ENCODE measurements around the gene MKNK2.

The MKNK2 gene

DNA sequence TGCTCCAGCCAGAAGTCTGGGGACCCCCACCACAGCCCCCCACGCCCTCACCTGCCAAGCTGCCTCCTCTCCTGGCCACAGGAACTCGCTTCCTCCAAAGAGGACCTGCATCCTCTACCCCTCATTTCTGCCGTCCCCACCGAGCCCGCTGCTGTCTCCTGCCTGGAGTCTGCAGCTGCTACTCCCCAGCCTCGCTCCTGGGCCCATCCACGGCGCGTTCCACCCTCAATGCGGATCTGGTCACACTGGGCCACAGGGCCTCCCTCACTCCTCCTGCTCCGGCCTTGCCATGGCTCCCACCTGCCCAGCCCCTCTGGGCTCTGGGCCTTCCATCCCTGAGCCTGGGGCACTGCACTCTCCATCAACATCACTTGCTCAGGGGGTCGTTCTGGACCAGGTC lies 39.9 kb downstream of the MKNK2 start:
- TF ChIP-seq USF1 (IDR thresholded peaks at IDR 0.05) (no peak), YY1 (IDR thresholded peaks at IDR 0.05; ENCODE audit: low read depth) (no peak), CEBPB (IDR thresholded peaks at IDR 0.05) (no peak), TEAD4 (IDR thresholded peaks at IDR 0.05) (no peak), ZBTB7A (IDR thresholded peaks at IDR 0.05; ENCODE audit: low read depth) (no peak), FOXM1 (IDR thresholded peaks at IDR 0.05; ENCODE audit: borderline replicate concordance, low read depth) (no peak), EGR1 (IDR thresholded peaks at IDR 0.05) (no peak), RAD21 (IDR thresholded peaks at IDR 0.05; ENCODE audit: low read depth) (no peak), EP300 (IDR thresholded peaks at IDR 0.05; ENCODE audit: borderline replicate concordance) (no peak), TCF12 (IDR thresholded peaks at IDR 0.05; ENCODE audit: low read depth) (no peak), CREB1 (IDR thresholded peaks at IDR 0.05; ENCODE audit: low read depth) (no peak), NFIC (IDR thresholded peaks at IDR 0.05) (no peak), TAF1 (IDR thresholded peaks at IDR 0.05; ENCODE audit: low read depth) (no peak)
- TF ChIP-seq, protein P1, sequence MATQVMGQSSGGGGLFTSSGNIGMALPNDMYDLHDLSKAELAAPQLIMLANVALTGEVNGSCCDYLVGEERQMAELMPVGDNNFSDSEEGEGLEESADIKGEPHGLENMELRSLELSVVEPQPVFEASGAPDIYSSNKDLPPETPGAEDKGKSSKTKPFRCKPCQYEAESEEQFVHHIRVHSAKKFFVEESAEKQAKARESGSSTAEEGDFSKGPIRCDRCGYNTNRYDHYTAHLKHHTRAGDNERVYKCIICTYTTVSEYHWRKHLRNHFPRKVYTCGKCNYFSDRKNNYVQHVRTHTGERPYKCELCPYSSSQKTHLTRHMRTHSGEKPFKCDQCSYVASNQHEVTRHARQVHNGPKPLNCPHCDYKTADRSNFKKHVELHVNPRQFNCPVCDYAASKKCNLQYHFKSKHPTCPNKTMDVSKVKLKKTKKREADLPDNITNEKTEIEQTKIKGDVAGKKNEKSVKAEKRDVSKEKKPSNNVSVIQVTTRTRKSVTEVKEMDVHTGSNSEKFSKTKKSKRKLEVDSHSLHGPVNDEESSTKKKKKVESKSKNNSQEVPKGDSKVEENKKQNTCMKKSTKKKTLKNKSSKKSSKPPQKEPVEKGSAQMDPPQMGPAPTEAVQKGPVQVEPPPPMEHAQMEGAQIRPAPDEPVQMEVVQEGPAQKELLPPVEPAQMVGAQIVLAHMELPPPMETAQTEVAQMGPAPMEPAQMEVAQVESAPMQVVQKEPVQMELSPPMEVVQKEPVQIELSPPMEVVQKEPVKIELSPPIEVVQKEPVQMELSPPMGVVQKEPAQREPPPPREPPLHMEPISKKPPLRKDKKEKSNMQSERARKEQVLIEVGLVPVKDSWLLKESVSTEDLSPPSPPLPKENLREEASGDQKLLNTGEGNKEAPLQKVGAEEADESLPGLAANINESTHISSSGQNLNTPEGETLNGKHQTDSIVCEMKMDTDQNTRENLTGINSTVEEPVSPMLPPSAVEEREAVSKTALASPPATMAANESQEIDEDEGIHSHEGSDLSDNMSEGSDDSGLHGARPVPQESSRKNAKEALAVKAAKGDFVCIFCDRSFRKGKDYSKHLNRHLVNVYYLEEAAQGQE (IDR thresholded peaks at IDR 0.05; ENCODE audit: low read depth): no peak
- TF ChIP-seq, protein P2, sequence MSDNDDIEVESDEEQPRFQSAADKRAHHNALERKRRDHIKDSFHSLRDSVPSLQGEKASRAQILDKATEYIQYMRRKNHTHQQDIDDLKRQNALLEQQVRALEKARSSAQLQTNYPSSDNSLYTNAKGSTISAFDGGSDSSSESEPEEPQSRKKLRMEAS (IDR thresholded peaks at IDR 0.05): no peak

DNA sequence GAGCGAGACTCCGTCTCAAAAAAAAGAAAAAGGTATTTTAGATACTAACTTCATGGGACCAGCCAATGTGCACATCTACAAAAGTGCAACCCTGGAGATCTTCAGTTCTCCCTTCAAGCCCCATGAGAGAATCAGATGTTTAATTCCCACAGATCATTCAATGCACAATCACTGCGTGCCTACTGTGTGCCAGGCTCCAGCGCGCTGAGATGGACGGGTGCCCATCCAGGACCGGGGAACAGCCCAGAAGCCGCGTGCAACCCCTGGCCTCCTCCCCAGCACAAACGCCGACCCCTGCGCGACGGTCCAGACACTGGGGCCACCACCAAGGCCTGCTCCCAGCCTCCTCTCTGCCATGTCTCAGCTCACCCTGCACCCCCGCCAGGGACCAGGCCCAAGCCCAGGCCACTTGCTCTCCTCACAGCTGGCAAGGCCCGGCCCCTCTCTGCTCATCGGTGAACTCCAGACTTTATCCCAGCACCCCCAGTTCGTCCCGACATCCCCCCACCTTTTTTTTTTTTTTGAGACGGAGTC lies 40.8 kb downstream of the MKNK2 start:
- no peak for TF ChIP-seq TCF12 (IDR thresholded peaks at IDR 0.05; ENCODE audit: low read depth)
- no peak for TF ChIP-seq FOXM1 (IDR thresholded peaks at IDR 0.05; ENCODE audit: borderline replicate concordance, low read depth)
- no peak for TF ChIP-seq YY1 (IDR thresholded peaks at IDR 0.05; ENCODE audit: low read depth)
- TF ChIP-seq TEAD4 (IDR thresholded peaks at IDR 0.05): no peak
- no peak for TF ChIP-seq RAD21 (IDR thresholded peaks at IDR 0.05; ENCODE audit: low read depth)
- no peak for TF ChIP-seq NFIC (IDR thresholded peaks at IDR 0.05)
- TF ChIP-seq, protein P2 (IDR thresholded peaks at IDR 0.05): no peak
- TF ChIP-seq USF1 (IDR thresholded peaks at IDR 0.05): no peak
- TF ChIP-seq TAF1 (IDR thresholded peaks at IDR 0.05; ENCODE audit: low read depth): no peak

- TF ChIP-seq YY1 (IDR thresholded peaks at IDR 0.05; ENCODE audit: low read depth): no peak
- TF ChIP-seq EGR1 (IDR thresholded peaks at IDR 0.05): no peak
Measured at GRCh38 chr19:2003874-2004273, 47.2 kb downstream of the MKNK2 start.

DNA sequence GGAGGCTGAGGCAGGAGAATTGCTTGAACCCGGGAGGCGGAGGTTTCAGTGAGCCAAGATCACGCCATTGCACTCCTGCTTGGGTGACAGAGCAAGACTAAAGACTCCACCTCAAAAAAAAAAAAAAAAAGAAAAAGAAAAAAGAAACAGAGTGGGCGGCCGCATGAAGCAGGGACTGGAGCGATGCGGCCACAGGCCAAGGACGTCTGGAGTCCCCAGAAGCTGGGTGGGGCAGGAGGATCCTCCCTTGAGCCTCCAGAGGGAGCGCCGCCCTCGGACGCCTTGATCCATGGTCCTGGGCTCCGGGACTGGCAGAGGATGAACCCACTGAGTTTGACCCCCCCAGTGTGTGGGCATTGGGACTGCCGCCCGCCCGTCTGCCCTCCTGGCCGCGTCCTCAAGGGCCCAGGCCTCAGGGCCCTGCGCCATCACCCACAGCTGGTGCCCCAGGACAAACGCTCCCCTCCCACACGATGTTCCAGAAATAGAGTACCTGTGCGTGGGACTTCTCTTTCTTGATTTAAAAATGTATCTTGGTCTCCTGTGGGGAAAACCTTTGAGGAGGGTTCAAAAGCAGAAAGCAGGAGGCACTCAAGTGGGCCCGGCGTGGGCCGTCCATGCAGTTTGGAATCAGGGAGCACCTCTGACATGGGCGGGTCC lies 51.1 kb downstream of the MKNK2 start:
- TF ChIP-seq USF1 (IDR thresholded peaks at IDR 0.05) (no peak), TEAD4 (IDR thresholded peaks at IDR 0.05) (no peak), NFIC (IDR thresholded peaks at IDR 0.05) (no peak), EP300 (IDR thresholded peaks at IDR 0.05; ENCODE audit: borderline replicate concordance) (no peak), TCF12 (IDR thresholded peaks at IDR 0.05; ENCODE audit: low read depth) (no peak), RAD21 (IDR thresholded peaks at IDR 0.05; ENCODE audit: low read depth) (no peak), FOXM1 (IDR thresholded peaks at IDR 0.05; ENCODE audit: borderline replicate concordance, low read depth) (no peak), YY1 (IDR thresholded peaks at IDR 0.05; ENCODE audit: low read depth) (no peak), CEBPB (IDR thresholded peaks at IDR 0.05) (no peak), CREB1 (IDR thresholded peaks at IDR 0.05; ENCODE audit: low read depth) (no peak), ZBTB7A (IDR thresholded peaks at IDR 0.05; ENCODE audit: low read depth) (no peak)
- TF ChIP-seq, protein P1 (IDR thresholded peaks at IDR 0.05; ENCODE audit: low read depth): no peak

DNA sequence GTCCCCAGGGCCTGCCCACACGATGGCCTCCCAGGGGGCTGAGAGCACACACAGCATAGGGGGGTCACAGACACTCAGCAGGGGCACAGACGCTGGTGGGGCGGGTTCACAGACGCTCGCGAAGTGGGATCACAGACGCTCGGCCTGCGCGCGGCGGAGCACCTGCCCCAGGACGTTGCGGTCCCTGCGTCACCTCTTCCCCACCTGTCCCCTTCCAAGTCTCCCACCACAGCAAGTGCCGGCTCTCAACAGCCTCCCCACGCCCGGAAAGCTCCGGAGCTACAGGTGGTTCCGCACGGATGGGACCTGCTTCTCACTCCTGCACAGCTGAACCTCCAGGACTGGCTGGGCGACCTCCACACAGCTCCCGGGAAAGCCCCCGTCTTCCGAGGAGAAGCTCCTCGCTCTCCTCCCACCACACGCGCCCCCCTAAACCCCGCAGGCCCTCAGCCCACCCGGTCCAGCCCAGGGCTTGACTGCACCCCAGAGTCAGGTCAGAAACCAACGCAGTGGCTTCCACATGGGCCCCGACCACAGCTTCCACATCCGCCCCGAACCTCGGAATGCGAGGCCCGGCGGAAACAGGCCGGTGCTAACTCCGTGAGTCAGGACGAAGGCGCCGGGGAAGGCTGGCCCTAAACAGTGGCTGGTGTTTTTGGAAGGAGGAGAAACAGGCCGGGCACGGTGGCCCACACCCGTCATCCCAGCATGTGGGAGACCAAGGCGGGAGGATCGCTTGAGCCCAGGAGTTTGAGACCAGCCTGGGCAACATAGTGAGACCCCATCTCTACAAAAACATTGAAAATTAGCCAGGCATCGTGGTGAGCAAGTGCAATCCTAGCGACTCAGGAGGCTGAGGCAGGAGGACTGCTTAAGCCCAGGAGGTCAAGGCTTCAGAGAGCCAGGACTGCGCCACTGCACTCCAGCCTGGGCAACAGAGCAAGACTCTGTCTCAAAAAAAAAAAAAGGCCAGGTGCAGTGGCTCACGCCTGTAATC lies 52.0 kb downstream of the MKNK2 start:
- TF ChIP-seq TCF12 (IDR thresholded peaks at IDR 0.05; ENCODE audit: low read depth) (no peak), USF1 (IDR thresholded peaks at IDR 0.05) (no peak), TAF1 (IDR thresholded peaks at IDR 0.05; ENCODE audit: low read depth) (no peak), FOXM1 (IDR thresholded peaks at IDR 0.05; ENCODE audit: borderline replicate concordance, low read depth) (no peak), EP300 (IDR thresholded peaks at IDR 0.05; ENCODE audit: borderline replicate concordance) (no peak), EGR1 (IDR thresholded peaks at IDR 0.05) (no peak), CREB1 (IDR thresholded peaks at IDR 0.05; ENCODE audit: low read depth) (no peak), ZBTB7A (IDR thresholded peaks at IDR 0.05; ENCODE audit: low read depth) (no peak), YY1 (IDR thresholded peaks at IDR 0.05; ENCODE audit: low read depth) (no peak)

Data from Ishikawa (cell line).